ENCODE results near the gene BRWD1.

DNA sequence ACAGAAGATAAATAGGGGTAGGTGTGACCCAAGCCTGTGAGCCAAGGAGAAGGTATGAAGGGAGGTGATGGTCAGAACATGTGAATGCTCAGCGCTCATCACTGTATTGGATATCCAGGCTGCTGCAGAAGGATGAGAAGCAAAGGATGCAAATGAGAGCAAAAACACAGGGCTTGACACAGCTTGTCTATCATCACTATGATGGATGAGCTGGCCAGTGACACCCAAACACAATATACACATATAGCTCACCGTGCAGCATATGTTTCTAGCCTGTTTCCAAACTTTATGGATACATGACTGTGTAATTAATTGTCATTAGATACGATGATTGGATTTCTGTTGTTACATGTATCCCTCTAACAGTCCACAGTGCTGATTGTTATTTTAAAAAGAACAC, 49.3 kb upstream of the BRWD1 start:
- TF ChIP-seq EZH2 (IDR thresholded peaks at IDR 0.05; ENCODE audit: borderline replicate concordance, insufficient read depth, low read length, poor library complexity, severe bottlenecking) (no peak), EP300 (conservative IDR thresholded peaks at IDR 0.05; ENCODE audit: poor library complexity, severe bottlenecking) (no peak)
- TF ChIP-seq, protein P1, sequence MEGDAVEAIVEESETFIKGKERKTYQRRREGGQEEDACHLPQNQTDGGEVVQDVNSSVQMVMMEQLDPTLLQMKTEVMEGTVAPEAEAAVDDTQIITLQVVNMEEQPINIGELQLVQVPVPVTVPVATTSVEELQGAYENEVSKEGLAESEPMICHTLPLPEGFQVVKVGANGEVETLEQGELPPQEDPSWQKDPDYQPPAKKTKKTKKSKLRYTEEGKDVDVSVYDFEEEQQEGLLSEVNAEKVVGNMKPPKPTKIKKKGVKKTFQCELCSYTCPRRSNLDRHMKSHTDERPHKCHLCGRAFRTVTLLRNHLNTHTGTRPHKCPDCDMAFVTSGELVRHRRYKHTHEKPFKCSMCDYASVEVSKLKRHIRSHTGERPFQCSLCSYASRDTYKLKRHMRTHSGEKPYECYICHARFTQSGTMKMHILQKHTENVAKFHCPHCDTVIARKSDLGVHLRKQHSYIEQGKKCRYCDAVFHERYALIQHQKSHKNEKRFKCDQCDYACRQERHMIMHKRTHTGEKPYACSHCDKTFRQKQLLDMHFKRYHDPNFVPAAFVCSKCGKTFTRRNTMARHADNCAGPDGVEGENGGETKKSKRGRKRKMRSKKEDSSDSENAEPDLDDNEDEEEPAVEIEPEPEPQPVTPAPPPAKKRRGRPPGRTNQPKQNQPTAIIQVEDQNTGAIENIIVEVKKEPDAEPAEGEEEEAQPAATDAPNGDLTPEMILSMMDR (IDR thresholded peaks at IDR 0.05; ENCODE audit: poor library complexity, severe bottlenecking) = no peak

All from neural cell (in vitro differentiated cells).